ENCODE measurements around the gene FOXD4L1.
"Not testable (repeated sequence)": the region's sequence is repeated elsewhere in the genome, so short reads cannot be mapped to it uniquely, and the experiment has no call there.

Gene FOXD4L1

GRCh38 chr2:113520837-113521236, 22.4 kb downstream of the FOXD4L1 start:
- not testable (repeated sequence) for DNase-seq (ENCODE audit: insufficient read length, low spot score); FAIRE-seq

GRCh38 chr2:113521492-113521891, 23.0 kb downstream of the FOXD4L1 start:
- DNase-seq (ENCODE audit: insufficient read length, low spot score); FAIRE-seq: not testable (repeated sequence)

GRCh38 chr2:113524986-113525385, 26.5 kb downstream of the FOXD4L1 start:
- not testable (repeated sequence) for FAIRE-seq; DNase-seq (ENCODE audit: insufficient read length, low spot score)

GRCh38 chr2:113527350-113528045, 29.0 kb downstream of the FOXD4L1 start:
- DNase-seq (ENCODE audit: insufficient read length, low spot score); FAIRE-seq: not testable (repeated sequence)

- not testable (repeated sequence) for FAIRE-seq; DNase-seq (ENCODE audit: insufficient read length, low spot score)
Measured at GRCh38 chr2:113528126-113528525, 29.7 kb downstream of the FOXD4L1 start.

GRCh38 chr2:113528904-113529303, 30.4 kb downstream of the FOXD4L1 start:
- not testable (repeated sequence) for DNase-seq (ENCODE audit: insufficient read length, low spot score); FAIRE-seq

- not testable (repeated sequence) for FAIRE-seq; DNase-seq (ENCODE audit: insufficient read length, low spot score)
Measured at GRCh38 chr2:113532991-113533390, 34.5 kb downstream of the FOXD4L1 start.

- not testable (repeated sequence) for FAIRE-seq; DNase-seq (ENCODE audit: insufficient read length, low spot score)
Measured at GRCh38 chr2:113536573-113536972, 38.1 kb downstream of the FOXD4L1 start.

GRCh38 chr2:113540834-113541203, 42.4 kb downstream of the FOXD4L1 start:
- FAIRE-seq; DNase-seq (ENCODE audit: insufficient read length, low spot score): not testable (repeated sequence)

- not testable (repeated sequence) for DNase-seq (ENCODE audit: insufficient read length, low spot score); FAIRE-seq
Measured at GRCh38 chr2:113541204-113541975, 42.9 kb downstream of the FOXD4L1 start.

GRCh38 chr2:113541976-113542485, 43.6 kb downstream of the FOXD4L1 start:
- DNase-seq (ENCODE audit: insufficient read length, low spot score); FAIRE-seq: not testable (repeated sequence)

GRCh38 chr2:113542529-113542928, 44.1 kb downstream of the FOXD4L1 start:
- FAIRE-seq; DNase-seq (ENCODE audit: insufficient read length, low spot score): not testable (repeated sequence)
